NK-92 treated with Interleukin-12 subunit alpha and Interleukin-12 subunit beta, amount 100 ng/mL, for 24 hours (cell line): ENCODE data around the gene TFDP1.
"Not testable (repeated sequence)": the region's sequence is repeated elsewhere in the genome, so short reads cannot be mapped to it uniquely, and the experiment has no call there.

Experiments used
- DNase-seq: peaks from one replicate; lab custom pipeline; 2025; lab: John Stamatoyannopoulos, UW

The TFDP1 gene

DNA sequence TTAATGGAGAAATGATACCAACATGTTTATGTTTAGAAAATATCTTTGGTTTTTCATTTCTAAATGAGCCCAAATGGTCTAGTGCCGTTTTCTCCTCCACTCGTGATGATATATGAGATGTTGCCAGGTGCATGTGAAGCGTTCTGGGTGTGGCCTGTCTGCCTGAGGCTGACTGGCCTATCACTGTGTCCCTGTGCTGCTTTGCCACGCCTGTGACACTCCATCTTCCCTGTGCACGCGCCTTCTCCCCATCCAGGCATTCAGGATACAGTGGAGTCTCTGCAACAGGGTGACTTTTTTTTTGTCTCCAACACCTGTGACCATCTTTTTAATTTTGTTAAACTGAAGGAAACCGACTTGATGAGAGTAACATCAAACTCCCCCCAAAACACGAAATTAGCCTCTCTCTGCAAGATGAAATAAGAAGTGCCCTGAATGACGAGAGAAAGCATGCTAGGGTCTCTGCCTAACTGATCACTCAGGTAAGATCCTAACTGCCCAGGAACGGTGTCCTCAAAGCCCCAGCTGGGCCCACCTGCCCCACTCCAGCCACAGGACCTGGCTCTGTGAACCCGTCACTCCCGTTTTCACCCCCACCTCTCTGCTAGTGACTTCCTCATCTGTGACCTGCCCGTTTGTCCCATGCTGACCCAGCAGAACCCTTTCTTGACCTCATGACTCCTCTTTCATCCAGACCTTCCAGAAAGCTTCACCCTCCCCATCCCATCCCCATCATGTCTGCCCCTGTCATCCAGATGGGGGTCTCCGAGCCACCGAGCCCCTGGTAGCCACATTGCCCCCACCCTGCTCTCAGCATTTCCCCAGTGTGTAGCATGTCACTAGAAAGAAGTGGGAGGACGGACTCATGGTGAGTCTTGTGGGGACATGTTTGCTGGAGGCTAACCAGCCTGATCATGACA is 33.2 kb upstream of the TFDP1 start:
- DNase-seq, result no peak

GRCh38 chr13:113552079-113552478 is 32.5 kb upstream of the TFDP1 start:
- no peak for DNase-seq

DNA sequence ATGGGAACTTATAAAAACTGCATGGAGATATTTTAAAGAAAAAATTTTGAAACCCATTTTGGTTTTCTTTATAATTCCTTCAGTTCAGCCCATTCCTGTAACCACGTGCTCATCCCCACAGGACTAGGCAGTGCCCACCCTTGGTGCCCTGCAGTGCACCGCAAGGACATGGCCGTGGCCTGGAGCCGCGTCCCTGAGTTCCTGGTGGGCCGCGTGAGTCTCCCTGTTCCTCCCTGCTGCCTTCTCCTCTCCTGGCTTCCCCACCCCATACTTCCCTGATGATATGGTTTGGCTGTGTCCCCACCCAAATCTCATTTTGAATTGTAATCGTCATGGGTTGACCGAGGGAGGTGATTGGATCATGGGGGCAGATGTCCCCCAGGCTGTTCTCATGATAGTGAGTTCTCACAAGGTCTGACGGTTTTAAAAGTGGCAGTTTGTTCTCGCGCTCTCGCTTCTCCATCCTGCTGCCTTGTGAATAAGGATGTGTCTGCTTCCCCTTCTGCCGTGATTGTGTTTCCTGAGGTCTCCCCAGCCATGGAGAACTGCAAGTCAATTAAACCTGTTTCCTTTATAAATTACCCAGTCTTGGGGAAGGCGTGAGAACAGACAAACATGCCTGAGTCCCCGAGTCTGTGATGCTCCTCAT is 31.6 kb upstream of the TFDP1 start:
- no peak for DNase-seq

- DNase-seq, result no peak
Measured at GRCh38 chr13:113553511-113554332, 30.8 kb upstream of the TFDP1 start.

DNA sequence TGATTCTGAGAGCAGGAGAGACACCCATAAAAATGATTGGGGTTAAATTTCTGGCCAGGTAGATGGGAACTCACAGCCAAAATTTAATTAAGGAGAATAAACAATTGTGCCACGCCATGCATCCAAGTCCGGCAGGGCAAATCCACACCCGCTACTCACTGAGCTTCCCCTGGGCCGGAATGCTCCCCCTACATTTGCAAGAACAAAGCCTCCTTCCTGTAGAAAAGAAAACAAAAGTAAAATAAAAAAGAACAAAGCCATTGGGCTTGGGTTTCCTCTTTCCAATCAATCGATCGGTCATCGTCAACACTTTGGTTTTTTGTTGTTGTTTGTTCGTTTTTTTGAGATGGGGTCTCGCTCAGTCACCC is 30.2 kb upstream of the TFDP1 start:
- DNase-seq, result no peak

DNA sequence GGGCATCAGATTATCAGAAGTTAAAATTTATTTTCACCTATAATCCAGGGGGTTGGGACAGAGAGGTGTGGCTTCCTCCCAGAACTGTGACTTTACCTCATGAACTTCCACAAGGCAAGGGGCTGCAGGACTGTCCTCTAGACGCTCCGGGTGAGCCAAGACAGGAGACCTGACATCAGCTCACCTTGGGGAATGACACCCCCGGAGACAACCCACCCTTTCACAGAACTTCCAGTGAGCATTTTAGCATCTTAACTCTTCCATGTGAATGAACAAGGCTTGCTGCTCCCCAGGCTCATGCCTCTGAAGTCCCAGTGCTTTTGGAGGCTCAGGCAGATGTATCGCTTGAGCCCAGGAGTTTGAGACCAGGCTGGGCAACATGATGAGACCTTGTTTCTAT is 29.4 kb upstream of the TFDP1 start:
- no peak for DNase-seq

GRCh38 chr13:113557013-113557412 is 27.5 kb upstream of the TFDP1 start:
- DNase-seq, result no peak

DNA sequence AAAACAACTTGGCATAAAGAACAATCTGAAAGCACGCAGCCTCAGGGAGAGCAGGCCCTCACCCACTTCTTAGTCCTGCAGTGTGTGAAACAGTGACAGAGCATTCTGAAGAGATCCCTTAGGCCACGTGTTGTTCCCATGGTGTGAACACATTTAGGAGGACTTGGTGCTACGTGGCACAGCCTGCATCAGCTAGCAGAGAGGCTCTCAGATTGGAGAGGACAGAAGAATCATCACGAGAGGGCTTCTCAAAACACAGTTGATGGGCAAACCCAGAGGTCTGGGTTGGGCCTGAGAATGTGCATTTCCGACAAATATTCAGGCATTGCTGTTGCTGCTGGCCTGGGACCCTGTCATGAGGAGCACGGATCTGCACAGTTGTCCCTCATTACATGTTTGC is 26.1 kb upstream of the TFDP1 start:
- no peak for DNase-seq

GRCh38 chr13:113559061-113559460 is 25.5 kb upstream of the TFDP1 start:
- DNase-seq, result no peak

DNA sequence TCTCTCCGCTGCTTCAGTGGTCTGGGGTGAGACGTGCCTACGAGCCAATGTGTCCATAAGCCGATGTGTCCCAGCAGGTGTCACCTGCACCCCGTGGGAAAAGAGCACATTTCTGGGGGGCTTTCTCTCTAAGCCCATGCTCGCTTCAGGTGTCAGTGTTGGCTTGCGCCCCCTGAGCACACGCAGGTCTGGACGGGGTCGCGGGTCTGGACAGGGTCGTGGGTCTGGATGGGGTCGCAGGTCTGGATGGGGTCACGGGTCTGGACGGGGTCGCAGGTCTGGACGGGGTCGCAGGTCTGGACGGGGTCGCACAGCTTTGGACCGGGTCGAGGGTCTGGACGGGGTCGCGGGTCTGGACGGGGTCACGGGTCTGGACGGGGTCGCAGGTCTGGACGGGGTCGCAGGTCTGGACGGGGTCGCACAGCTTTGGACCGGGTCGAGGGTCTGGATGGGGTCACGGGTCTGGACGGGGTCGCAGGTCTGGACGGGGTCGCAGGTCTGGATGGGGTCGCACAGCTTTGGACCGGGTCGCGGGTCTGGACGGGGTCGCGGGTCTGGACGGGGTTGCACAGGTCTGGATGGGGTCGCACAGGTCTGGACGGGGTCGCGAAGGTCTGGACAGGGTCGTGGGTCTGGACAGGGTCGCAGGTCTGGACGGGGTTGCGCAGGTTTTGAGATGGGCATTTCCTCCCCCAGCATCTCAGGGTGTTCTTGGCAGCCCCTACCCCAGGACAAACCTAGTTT is 24.5 kb upstream of the TFDP1 start:
- no peak for DNase-seq

- no peak for DNase-seq
Measured at GRCh38 chr13:113560645-113561416, 23.7 kb upstream of the TFDP1 start.

GRCh38 chr13:113561417-113562084 is 23.0 kb upstream of the TFDP1 start:
- DNase-seq, result no peak

DNA sequence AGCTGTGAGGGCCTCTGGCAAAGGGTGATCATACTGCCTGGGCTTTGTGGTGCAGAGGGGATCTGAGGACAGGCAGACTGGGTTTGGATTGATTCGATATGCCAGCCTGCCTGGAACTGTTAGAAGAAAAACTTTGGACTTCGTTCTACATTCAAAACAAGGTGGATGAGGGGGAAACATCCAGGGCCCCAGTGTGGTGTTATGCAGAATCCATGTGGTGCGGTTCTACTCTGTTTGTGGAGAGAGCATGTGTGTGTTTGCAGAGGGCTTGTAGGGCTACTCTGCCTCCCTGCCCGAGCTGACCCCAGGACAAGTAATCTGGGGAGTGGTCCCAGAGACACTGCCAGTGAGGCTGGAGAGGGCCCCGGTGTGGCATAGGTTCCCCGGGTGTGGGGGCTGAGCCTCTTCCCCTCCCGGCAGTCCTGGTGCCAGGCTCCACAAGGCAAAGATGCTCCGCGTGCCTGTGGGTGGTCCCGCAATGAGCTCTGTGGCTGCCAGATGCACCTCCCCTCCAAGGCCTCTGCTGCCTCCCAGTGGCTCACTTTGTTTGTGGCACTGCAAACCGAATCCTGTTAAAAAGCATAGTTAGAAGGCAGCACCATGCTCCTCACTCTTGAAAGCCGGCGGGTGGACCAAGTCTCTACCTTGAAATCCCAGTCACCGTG is 22.3 kb upstream of the TFDP1 start:
- no peak for DNase-seq

GRCh38 chr13:113562844-113563243 is 21.7 kb upstream of the TFDP1 start:
- DNase-seq, result no peak

DNA sequence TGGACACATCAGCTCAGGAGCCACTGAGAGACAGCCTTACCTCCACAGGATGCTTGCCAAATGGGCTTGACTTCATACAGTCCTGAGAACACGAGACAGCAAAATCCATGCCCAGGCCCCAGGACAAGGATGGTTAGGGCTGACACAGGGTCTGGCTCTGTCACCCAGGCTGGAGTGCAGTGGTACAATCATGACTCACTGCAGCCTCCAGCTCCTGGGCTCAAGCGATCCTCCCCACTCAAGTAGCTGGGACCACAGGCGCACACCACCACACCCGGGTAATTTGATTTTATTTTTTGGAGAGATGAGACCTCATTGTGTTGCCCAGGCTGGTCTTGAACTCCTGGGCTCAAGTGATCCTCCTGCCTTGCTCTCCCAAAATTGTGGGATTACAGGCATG is 21.0 kb upstream of the TFDP1 start:
- DNase-seq, result not testable (repeated sequence)

- no peak for DNase-seq
Measured at GRCh38 chr13:113564331-113565023, 20.1 kb upstream of the TFDP1 start.

DNA sequence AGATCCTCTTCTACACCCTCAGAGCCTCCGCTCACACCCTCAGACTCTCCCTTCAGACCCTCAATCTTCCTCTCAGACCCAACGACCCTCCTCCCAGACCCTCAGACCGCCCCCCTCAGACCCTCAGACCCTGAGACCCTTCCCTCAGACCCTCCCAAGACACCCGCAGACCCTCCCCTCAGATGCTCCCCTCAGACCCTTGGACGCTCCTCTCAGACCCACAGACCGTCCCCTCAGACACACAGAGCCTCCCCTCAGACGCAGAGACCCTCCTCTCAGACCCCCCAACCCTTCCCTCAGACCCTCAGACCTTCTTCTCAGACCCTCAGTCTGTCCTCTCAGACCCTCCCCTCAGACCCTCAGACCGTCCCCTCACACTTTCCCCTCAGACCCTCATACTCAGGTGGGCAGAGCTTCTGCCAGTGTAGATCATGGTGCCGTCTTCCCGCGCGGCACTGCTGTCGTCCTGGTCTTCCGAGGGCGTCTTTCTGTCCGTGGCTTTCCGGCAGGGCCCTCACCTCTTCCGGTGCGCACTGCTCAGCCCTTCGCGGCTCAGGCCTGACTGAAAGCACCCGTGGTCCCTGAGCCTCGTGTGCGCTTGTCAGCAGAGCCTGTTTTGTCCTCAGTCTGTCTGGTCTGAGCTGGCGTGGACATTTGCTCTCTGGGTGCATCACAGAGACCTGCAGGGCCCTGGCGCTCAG is 18.9 kb upstream of the TFDP1 start:
- no peak for DNase-seq

GRCh38 chr13:113566227-113566561 is 18.4 kb upstream of the TFDP1 start:
- DNase-seq, result no peak

GRCh38 chr13:113567681-113568080 is 16.9 kb upstream of the TFDP1 start:
- DNase-seq, result no peak
